HG03097 (cell line): Measurements from ENCODE around the gene GARIN5B.
"Not testable (repeated sequence)": the region's sequence is repeated elsewhere in the genome, so short reads cannot be mapped to it uniquely, and the experiment has no call there.

Source experiments
- ATAC-seq: cut with Tn5 transposase; IDR thresholded peaks from one replicate; pipeline ENCODE4 v1.9.1; 2021; ENCODE audit not compliant: unreplicated experiment, low FRiP score

Gene GARIN5B

GRCh38 chr19:55329791-55330190 is 33.3 kb downstream of the GARIN5B start:
- ATAC-seq: not testable (repeated sequence)

- ATAC-seq: not testable (repeated sequence)
Observed at GRCh38 chr19:55328774-55329318, 34.2 kb downstream of the GARIN5B start.

GRCh38 chr19:55325172-55325571 is 37.9 kb downstream of the GARIN5B start, which contains the start of gene TMEM150B:
TSS of gene TMEM150B (minus strand) at chr19:55325341. CDS start at chr19:55321036, 4,305 bp downstream.
- ATAC-seq: no peak

GRCh38 chr19:55324662-55325061 is 38.4 kb downstream of the GARIN5B start:
- no peak for ATAC-seq

GRCh38 chr19:55322204-55322885 is 40.7 kb downstream of the GARIN5B start:
- no peak for ATAC-seq

- ATAC-seq: no peak
Observed at GRCh38 chr19:55321466-55322137, 41.5 kb downstream of the GARIN5B start.

GRCh38 chr19:55320844-55321419 is 42.1 kb downstream of the GARIN5B start:
- no peak for ATAC-seq

GRCh38 chr19:55319785-55320184 is 43.3 kb downstream of the GARIN5B start:
- ATAC-seq: no peak

- ATAC-seq: no peak
Observed at GRCh38 chr19:55316646-55317045, 46.4 kb downstream of the GARIN5B start.

GRCh38 chr19:55315956-55316525 is 47.0 kb downstream of the GARIN5B start:
- no peak for ATAC-seq

- ATAC-seq: no peak
Observed at GRCh38 chr19:55314396-55314795, 48.7 kb downstream of the GARIN5B start.

- no peak for ATAC-seq
Observed at GRCh38 chr19:55312621-55313512, 50.2 kb downstream of the GARIN5B start.

GRCh38 chr19:55311797-55312196 is 51.3 kb downstream of the GARIN5B start:
- ATAC-seq: no peak

GRCh38 chr19:55311397-55311796 is 51.7 kb downstream of the GARIN5B start:
- no peak for ATAC-seq

GRCh38 chr19:55310498-55310897 is 52.6 kb downstream of the GARIN5B start:
- ATAC-seq: no peak

GRCh38 chr19:55309448-55309847 is 53.6 kb downstream of the GARIN5B start:
- ATAC-seq: no peak

- no peak for ATAC-seq
Observed at GRCh38 chr19:55308281-55308680, 54.8 kb downstream of the GARIN5B start.

GRCh38 chr19:55306712-55307111 is 56.3 kb downstream of the GARIN5B start:
- ATAC-seq: no peak

- no peak for ATAC-seq
Observed at GRCh38 chr19:55305983-55306562, 57.0 kb downstream of the GARIN5B start.

GRCh38 chr19:55305491-55305890 is 57.6 kb downstream of the GARIN5B start:
- no peak for ATAC-seq
